HG02970 (cell line): Measurements from ENCODE around the gene NR2F2.

Source experiments
- ATAC-seq: cut with Tn5 transposase; IDR thresholded peaks from one replicate; pipeline ENCODE4 v1.9.1; 2021; ENCODE audit warnings: mild to moderate bottlenecking, moderate library complexity, moderate number of reproducible peaks; ENCODE audit not compliant: unreplicated experiment, low FRiP score

NR2F2 gene

GRCh38 chr15:96341513-96342405 is 11.3 kb downstream of the NR2F2 start:
- no peak for ATAC-seq

DNA sequence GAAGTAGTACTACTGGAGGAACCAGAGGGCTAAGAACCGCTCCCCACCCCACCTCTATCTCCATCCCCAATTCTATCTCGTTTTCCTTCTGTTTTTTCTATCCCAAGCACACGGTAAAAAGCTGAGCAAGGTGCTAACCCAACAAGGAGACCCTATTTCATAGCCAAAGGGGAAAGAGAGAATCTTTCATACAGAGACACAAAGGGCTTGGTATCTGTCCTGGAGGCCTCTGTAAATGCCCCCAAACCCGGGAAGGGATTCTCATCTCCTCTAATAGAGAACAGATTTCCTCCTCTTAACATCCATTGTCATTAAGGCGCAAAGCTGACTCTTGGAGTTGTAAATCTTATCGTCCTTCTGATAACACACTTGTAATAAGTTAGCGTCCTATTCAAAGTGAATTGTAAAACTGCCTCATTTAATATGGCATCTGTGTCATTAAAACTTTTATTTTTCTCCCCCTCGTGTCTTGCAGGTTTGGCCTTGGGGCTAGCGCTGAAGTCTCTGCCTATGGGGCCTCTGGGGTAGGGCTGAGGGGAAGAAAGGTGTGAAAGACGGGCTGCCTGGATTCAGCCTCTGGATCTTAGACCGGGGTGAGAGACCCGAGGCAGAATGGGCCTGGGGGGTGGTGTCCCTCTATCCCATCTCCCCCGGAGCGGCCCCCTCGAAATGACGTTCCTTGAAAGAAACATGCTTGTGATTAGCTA is 12.1 kb downstream of the NR2F2 start:
- ATAC-seq, result no peak

DNA sequence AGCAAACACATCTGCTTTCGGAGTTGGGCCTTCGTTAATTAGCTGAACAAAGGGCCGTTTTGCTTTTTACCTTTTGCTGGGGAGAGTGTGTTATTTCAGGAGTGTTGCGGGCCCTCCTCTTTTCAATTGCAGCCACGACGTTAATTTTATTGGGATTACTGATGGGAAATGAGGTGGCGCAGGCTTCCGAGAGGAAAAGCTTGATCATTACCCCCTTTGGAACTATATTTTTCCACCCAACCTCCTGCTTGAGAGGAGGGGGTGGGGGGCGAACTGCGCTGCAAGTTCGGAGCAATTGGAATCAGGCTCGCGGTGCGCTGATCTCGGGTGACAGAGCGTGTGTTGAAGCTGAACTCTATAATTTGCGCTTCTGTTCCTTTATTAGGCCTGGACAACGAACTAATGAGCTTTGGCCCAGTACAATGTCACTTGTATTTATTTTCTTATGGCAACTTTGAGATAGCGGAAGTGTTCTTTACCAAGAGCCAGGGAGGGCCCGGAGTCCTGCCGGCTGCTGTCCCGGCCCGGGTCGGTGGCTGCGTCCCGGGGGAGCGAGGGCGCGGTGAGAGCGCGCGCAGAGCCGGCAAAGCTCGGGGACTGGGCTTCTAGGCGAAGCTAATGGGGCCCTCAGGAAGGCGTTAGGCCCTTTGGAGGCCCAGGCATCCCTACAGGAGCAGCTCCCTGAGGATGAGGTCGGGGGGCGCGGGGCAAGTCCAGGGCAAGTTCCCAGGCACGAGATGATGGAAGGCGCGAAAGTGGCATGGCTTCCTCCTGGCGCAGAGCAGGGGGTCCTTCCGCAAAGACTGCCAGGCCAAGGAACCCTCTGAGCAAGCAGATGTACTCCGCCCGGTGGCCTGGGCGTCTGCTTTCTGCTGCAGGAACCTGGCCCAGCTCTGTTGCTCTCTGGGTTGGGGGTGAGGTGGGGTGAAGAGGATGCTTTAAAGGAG is 12.9 kb downstream of the NR2F2 start:
- ATAC-seq, result no peak

- ATAC-seq, result no peak
Measured at GRCh38 chr15:96344060-96344705, 13.7 kb downstream of the NR2F2 start.

GRCh38 chr15:96344706-96345559 is 14.4 kb downstream of the NR2F2 start:
- no peak for ATAC-seq

GRCh38 chr15:96345560-96346399 is 15.3 kb downstream of the NR2F2 start:
- no peak for ATAC-seq

DNA sequence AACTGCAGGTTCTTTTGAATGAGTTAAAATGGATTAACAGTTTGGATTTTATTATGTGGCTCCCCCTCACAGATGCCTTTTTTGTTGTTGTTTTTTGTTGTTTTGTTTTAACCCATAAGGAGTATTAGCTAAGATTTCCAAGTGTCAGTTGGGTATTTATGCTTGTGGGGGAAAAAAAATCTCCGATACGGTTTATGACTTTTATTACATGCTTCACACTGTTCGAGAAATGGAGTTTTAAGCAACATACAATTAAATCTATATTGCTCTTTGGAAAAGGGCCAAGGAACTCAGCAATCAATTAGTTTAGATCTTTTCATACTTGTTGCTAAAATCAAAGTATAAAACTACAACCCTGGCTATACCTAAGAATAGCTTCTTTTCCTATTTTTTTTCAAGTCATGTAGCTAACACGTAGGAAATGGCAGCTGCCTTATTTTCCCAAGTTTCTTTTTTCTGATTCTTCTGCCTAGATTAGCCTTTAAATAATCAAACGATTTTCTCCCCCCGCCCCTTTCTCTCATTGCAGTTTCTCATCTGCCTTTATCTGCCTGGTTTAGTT is 16.0 kb downstream of the NR2F2 start:
- no peak for ATAC-seq

GRCh38 chr15:96347181-96348111 is 16.9 kb downstream of the NR2F2 start:
- ATAC-seq, result no peak

- no peak for ATAC-seq
Measured at GRCh38 chr15:96348112-96349027, 17.9 kb downstream of the NR2F2 start.

DNA sequence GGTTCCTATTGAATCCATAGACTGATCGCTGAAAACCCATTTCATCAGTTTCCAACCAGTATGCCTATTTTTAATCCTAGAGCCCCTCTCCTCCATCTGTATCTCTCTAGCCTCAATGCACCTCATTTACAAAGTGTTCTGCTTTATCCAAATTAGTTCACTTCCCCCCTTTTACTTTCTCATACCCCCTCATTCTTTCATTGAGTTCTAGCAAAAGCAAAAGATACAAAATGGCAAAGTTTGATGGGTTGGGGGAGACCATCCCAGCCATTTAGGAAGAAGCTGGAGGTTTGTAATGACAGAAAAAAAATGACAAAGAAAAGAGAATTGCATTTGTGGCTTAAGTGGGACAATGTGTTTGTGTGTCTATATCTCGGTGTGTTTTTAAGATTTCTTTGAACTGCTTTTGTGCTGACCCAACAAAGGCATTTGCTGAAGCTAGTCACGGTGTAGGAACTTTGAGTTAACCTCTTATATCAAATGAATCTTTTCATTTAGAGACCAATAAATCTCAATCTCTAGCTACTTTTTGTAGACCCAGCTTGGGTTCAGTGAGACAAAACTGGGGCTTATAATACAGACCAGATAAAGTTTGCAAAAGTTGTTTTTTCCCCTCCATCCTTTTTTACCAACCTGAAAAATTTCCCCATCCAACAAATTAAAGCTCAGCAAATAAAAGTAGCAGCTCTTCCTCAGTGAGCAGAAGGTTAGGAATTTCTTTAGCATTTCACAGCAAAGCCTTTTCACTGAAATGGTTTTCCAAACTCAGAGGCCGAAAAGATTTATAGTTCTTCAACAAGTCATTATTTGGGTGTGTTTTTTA is 18.7 kb downstream of the NR2F2 start:
- no peak for ATAC-seq

GRCh38 chr15:96349857-96350720 is 19.6 kb downstream of the NR2F2 start:
- no peak for ATAC-seq

DNA sequence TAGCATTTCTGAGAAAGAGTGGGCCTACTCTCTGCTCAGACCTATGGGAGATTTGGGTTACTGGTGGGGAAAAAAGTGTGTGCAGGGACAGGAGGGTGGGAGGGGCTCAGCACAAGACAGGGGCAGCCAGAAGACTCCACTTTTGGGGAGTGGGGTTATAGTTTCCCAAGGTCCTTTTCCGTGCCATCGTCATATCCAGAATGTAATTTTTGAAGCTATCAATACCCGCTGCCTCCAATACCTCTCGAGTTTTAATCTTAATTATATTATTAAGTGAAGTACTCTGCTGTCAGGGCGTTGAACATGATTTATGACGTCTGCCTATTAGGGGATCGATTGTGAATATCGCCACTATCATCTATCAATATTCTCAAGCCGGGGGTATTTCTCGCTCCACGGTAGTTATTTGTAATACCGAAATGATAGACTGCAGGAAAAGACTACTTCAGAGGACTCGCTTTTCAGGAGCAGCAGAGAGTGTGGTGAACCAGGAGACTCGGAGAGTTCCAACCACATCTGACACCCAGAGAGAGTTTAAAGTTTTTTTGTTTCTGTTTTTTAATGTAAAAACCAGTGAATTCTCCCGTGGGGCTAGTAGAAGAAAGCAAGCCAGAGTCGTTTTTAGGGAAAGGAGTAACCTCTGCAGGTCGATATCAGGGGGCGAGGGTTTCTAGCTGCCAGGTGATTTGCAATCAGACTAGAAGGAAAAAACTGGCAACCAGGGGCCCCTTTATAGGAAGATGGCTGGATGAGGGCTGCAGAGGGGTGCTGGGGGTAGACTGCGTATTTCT is 20.6 kb downstream of the NR2F2 start:
- no peak for ATAC-seq
